ENCODE results near the gene ZNF844.

GRCh38 chr19:12034198-12034597, 30.3 kb upstream of the ZNF844 start:
- TF ChIP-seq CTCF (conservative IDR thresholded peaks at IDR 0.05; ENCODE audit: low read depth, low read length) (no peak), EZH2 (IDR thresholded peaks at IDR 0.05; ENCODE audit: low read length, unreplicated experiment) (no peak), EZH2phosphoT487 (IDR thresholded peaks at IDR 0.05; ENCODE audit: borderline replicate concordance, low read length) (no peak)

All from PC-3 (cell line).